Ishikawa (cell line): ENCODE results near the gene ZCCHC2.

ENCODE experiments used
- CEBPB ChIP-seq: IDR thresholded peaks from 2 replicates; pipeline ENCODE4 v1.6.1; 2012
- CREB1 ChIP-seq: IDR thresholded peaks from 2 replicates; pipeline ENCODE4 v1.6.1; 2012; ENCODE audit warnings: low read depth
- EGR1 ChIP-seq: IDR thresholded peaks from 2 replicates; pipeline ENCODE4 v1.6.1; 2012
- EP300 ChIP-seq: IDR thresholded peaks from 2 replicates; pipeline ENCODE4 v1.6.1; 2012; ENCODE audit warnings: borderline replicate concordance
- FOXM1 ChIP-seq: IDR thresholded peaks from 2 replicates; pipeline ENCODE4 v1.6.1; 2012; ENCODE audit warnings: low read depth, borderline replicate concordance
- NFIC ChIP-seq: IDR thresholded peaks from 2 replicates; pipeline ENCODE4 v1.6.1; 2012
- RAD21 ChIP-seq: IDR thresholded peaks from 2 replicates; pipeline ENCODE4 v1.6.1; 2012; ENCODE audit warnings: low read depth
- REST ChIP-seq: IDR thresholded peaks from 2 replicates; pipeline ENCODE4 v1.6.1; 2012; ENCODE audit warnings: low read depth, mild to moderate bottlenecking
- TAF1 ChIP-seq: IDR thresholded peaks from 2 replicates; pipeline ENCODE4 v1.6.1; 2012; ENCODE audit warnings: low read depth, mild to moderate bottlenecking
- TCF12 ChIP-seq: IDR thresholded peaks from 2 replicates; pipeline ENCODE4 v1.6.1; 2012; ENCODE audit warnings: low read depth
- TEAD4 ChIP-seq: IDR thresholded peaks from 2 replicates; pipeline ENCODE4 v1.6.1; 2012
- YY1 ChIP-seq: IDR thresholded peaks from 2 replicates; pipeline ENCODE4 v1.6.1; 2012; ENCODE audit warnings: low read depth
- ZBTB7A ChIP-seq: IDR thresholded peaks from 2 replicates; pipeline ENCODE4 v1.6.1; 2012; ENCODE audit warnings: low read depth
- TF ChIP-seq, protein P1 (sequence below): IDR thresholded peaks from 2 replicates; pipeline ENCODE4 v1.6.1; 2012
- TF ChIP-seq, protein P2 (sequence below): IDR thresholded peaks from 2 replicates; pipeline ENCODE4 v1.6.1; 2012

Gene ZCCHC2

DNA sequence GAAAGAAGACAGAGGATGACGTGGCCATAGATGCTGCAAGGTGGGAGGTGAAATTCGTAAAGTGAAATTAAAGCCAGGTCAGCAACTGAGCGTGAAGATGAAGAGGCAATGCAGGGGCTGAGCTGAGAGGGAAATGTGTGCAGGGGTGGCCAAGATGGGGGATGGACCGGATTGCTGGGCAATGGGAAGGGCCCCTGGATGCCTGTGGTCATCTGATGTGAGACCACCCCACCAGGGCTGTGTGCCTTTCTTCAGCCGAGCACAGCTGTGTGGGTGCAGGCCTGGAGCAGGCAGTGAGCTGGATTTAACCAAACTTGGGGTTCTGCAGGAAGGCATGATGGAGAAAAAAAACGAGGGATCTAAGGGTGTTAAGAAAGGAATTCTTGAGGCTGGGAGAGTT is 80.4 kb downstream of the ZCCHC2 start:
- TF ChIP-seq EP300 (no peak), CREB1 (no peak), TCF12 (no peak), EGR1 (no peak), ZBTB7A (no peak), TEAD4 (no peak), RAD21 (no peak), NFIC (no peak), TAF1 (no peak)
- TF ChIP-seq, protein P1, sequence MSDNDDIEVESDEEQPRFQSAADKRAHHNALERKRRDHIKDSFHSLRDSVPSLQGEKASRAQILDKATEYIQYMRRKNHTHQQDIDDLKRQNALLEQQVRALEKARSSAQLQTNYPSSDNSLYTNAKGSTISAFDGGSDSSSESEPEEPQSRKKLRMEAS, result no peak

GRCh38 chr18:62603979-62604378 is 81.2 kb downstream of the ZCCHC2 start:
- TF ChIP-seq EGR1 (no peak), TCF12 (no peak), YY1 (no peak), CEBPB (no peak), CREB1 (no peak), TEAD4 (no peak), REST (no peak), FOXM1 (no peak), ZBTB7A (no peak), RAD21 (no peak), TAF1 (no peak), EP300 (no peak)
- TF ChIP-seq, protein P1, result no peak
- TF ChIP-seq, protein P2, sequence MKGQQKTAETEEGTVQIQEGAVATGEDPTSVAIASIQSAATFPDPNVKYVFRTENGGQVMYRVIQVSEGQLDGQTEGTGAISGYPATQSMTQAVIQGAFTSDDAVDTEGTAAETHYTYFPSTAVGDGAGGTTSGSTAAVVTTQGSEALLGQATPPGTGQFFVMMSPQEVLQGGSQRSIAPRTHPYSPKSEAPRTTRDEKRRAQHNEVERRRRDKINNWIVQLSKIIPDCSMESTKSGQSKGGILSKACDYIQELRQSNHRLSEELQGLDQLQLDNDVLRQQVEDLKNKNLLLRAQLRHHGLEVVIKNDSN, result no peak

DNA sequence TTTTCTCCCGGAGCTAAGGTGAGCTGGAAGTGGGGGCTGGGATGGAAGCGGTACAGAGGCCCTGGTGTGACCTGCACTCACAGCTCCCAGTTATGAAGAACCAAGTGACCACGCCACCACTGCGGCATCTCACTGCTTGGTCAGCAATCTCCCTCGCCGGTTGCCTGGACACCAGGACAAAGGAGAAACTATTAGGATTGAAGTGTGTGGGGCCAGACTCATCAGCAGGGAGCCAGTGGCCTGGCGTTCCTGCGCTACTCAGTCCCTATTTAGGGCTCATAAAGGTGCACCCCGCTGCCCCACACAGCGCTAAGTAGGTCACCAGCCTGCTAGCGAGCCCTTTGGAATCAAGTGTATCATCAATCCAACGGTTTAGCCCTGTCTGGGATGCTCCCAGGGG is 82.9 kb downstream of the ZCCHC2 start:
- TF ChIP-seq TAF1 (no peak), ZBTB7A (no peak), CREB1 (no peak), FOXM1 (no peak), TCF12 (no peak), RAD21 (no peak), CEBPB (no peak)
- TF ChIP-seq, protein P1, result no peak

DNA sequence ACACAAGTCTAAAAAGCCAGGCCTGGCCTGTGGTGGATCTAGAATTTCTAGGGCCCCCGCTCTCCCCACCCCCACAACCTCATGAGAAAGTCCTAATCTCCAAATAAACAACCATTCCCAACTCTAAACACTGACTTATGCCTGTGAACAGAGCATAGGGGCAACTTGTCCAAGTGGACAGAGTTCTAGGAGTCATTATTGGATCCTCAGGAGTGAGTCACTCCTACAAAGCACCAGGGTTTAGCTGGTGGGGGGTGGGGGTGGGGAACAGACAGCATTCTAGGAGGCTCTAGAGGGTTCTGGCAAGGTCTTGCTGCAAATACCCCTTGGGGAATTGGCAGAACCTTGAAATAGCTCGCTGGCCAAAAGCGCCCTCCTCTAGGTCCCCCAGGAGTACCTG is 83.3 kb downstream of the ZCCHC2 start:
- TF ChIP-seq, protein P2, result no peak
- TF ChIP-seq TEAD4, result no peak
- no peak for TF ChIP-seq RAD21
- TF ChIP-seq REST, result no peak
- TF ChIP-seq YY1, result no peak
- no peak for TF ChIP-seq EGR1
- TF ChIP-seq CEBPB, result no peak
- TF ChIP-seq EP300, result no peak
- TF ChIP-seq ZBTB7A, result no peak
- no peak for TF ChIP-seq NFIC
- TF ChIP-seq, protein P1, result no peak
- no peak for TF ChIP-seq TCF12
- no peak for TF ChIP-seq CREB1
- no peak for TF ChIP-seq TAF1
- no peak for TF ChIP-seq FOXM1

GRCh38 chr18:62607302-62607701 is 84.5 kb downstream of the ZCCHC2 start:
- TF ChIP-seq CREB1 (no peak), NFIC (no peak), RAD21 (no peak), ZBTB7A (no peak), TEAD4 (no peak), TAF1 (no peak), YY1 (no peak), TCF12 (no peak), EGR1 (no peak)
- TF ChIP-seq, protein P2, result no peak
